GM21447 (cell line): ENCODE measurements around the gene SSC5D.

Experiments used
- ATAC-seq: cut with Tn5 transposase; IDR thresholded peaks from one replicate; pipeline ENCODE4 v1.9.1; 2021; ENCODE audit not compliant: unreplicated experiment

SSC5D gene

DNA sequence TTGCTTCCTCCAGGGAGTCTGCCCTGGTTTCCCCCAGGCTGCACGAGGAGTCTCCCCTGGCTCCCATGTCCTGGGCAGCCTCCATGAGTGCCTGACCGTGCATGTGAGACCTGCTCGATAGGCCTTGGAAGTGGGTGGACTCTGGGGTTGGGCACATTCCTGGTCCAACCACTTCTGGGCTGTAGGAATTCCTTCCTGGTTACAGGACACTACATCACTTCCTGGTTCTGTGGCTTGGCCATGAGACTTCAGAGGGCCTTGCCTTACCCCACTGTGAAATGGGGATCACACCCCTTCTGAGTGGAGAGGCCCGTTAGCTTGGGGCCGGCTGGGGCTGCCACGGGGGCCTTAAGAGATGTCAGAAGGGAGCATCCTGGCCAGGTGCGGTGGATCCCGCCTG lies 15.8 kb upstream of the SSC5D start:
- no peak for ATAC-seq

DNA sequence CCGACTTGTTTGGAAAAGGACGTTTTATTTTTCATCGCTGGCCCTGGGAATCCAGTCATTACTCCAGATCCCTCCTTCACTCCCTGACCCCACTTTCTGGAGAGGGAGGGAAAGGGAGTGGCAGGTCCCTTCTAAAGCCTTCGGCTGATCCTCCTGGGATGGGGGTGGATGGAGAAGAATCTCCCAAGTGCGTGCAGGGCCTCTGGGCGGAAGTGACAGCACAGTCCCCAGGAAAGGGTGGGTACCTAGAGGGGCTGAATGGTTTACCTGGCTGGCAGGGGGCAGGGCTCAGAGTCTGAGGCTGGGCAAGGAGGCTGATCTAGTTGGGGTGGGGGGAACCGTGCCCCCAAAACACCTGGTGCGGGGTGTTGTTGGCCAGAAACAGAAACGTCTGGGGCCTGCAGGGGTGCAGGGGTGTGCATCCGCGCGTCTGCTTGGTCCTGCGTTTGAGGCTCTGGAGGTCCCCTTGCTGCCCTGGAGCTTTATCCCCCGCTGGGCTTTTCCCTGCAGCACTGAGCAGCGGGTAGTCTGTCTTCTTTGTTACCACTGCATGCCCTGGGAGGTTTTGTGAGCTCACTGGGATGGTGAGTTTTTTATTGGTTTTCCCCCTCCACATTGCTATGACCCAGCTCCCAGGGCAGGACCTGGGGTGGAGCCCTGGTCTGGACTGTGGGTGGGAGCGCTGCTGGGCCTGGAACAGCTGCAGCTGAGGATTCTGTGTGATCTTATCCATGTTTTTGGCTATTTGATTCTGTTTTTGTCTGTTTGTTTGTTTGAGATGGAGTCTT lies 14.8 kb upstream of the SSC5D start:
- ATAC-seq, result no peak

- no peak for ATAC-seq
Measured at GRCh38 chr19:55474269-55475265, 13.7 kb upstream of the SSC5D start.

DNA sequence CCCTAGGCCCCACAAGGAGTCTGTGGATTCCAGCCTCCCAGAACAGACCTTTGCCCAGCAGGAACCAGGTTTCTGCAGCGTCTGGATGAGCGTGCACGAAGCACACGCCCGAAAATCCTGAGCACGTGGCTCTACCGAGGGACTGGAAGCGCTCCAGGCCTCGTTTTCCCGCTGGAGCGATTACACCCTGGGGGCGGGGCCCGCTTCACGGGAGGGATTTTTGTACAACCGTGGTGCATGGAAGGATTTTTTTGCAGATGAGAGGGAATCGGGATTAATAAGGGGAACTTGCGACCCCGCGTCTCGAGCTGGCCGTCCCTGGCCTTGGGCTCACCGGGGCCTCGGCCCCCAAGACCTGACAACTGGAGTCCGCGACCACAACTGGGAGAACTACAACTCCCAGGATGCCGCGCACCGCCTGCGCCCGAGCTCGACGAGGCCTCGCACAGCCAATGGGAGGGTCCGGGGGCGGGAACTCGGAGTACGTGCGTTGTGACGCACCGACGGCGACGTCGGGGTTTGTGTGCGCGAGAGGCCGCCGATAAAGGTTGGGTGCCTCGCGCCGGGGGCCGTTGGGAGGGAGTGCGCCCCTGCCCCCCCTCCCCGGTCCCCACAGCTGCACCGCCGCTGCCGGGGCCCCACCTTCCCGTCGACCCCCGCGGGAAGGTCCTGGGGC lies 12.0 kb upstream of the SSC5D start, which contains the start of gene ZNF628:
Gene ZNF628 (plus strand): TSS at position 518 of the 676 bp plus-strand sequence. CDS start 3,294 bp downstream, outside the sequence.
- ATAC-seq, result peak; percentile 77

DNA sequence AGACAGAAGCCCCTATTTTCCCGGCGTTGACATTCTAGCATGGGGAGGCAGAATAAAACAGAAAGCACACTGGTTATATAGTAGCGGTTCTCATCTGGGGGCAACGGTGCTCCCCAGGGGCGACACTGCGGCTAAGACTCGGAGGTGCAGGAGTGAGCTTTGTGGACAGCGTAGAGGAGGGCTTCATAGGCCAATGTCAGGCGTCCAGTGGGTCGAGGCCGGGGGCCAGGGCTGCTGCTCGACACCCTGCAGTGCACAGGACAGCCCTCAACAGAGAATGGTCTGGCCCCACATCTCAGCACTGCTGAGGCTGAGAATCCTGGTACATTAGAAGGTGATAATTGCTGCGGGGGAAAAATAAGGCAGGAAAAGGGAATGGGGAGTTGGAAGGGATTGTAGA lies 10.3 kb upstream of the SSC5D start:
- ATAC-seq, result no peak

DNA sequence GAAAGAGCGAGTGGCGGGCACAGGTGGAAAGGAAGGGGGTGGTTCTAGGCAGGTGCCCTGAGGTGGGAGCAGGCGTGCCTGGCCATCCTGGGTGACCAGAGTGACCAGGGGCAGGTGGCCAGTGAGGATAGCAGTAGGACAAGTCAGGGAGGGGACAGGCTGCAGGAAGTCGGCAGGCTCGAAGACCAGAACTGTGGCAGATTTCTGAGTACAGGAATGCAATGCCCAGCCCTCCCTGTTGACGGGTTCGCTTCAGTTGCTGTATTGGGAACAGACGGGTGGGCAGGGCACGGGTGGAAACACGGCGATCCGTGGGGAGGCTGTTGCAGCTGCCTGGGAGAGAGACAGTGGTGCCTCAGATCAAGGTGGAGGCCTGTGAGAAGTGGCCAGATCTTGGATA lies 9.9 kb upstream of the SSC5D start:
- no peak for ATAC-seq

DNA sequence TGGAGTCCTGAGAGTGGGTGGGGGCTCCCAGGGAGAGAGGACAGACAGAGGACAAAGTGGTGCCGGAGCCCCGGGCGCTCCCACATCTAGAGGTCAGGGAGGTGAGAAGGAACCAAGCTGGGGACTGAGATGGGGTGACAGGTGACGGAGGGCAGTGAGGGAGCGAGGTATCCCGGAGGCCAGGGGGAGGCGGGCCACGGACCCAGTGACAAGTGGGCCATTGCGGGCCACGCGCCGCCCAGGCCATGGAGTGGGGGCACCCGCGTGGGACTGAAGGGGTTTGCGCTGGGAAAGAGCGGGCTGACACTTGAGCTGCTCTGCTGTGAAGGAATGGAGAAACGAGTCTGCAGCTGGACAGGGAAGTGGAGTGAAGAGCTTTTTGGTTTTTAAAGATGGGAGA lies 9.2 kb upstream of the SSC5D start:
- no peak for ATAC-seq

DNA sequence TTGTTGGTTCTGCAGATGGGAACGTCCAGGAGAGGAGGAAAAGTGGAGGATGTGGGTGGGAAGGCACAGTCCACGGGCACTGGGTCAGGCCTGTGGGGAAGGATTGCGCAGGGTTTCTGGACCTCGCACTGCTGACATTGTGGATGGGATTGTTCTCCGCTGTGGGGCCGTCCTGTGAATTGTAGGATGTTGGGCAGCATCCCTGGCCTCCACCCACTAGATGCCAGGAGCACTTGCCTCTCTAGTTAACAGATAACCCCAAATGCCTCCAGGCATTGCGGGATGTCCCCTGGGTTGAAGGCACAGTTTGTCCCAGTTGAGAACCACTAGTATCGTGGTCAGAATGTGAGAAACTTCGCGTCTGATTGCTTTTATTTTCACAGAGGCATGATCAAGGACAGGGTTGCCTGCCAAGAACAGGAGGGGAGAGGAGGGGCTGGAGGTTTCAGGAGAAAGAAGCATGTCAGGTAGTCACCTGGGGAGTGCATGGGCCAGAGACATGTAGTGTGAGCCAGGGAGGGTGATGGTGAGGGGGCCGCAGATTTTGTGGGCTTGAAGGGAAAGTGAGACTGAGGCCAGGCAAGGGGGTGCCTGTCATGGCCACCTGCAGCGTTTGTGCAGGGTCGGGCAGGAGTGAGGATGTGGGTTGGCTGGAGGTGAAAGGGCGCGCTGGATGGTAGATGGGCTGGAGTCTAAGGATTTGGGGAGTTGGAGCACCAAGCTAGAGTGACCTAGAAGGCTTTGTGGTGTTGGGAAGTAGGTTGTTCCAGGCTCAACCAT lies 8.6 kb upstream of the SSC5D start:
- ATAC-seq, result no peak

GRCh38 chr19:55481148-55481793 lies 7.0 kb upstream of the SSC5D start:
- no peak for ATAC-seq

DNA sequence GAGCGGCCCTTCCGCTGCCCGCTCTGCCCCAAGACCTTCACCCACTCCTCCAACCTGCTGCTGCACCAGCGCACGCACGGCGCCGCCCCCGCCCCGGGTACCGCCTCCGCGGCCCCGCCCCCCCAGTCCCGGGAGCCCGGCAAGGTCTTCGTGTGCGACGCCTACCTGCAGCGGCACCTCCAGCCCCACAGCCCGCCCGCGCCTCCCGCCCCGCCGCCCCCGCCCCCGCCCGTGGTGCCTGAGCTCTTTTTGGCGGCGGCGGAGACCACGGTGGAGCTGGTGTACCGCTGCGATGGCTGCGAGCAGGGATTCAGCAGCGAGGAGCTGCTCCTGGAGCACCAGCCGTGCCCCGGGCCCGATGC lies 6.5 kb upstream of the SSC5D start:
- no peak for ATAC-seq

DNA sequence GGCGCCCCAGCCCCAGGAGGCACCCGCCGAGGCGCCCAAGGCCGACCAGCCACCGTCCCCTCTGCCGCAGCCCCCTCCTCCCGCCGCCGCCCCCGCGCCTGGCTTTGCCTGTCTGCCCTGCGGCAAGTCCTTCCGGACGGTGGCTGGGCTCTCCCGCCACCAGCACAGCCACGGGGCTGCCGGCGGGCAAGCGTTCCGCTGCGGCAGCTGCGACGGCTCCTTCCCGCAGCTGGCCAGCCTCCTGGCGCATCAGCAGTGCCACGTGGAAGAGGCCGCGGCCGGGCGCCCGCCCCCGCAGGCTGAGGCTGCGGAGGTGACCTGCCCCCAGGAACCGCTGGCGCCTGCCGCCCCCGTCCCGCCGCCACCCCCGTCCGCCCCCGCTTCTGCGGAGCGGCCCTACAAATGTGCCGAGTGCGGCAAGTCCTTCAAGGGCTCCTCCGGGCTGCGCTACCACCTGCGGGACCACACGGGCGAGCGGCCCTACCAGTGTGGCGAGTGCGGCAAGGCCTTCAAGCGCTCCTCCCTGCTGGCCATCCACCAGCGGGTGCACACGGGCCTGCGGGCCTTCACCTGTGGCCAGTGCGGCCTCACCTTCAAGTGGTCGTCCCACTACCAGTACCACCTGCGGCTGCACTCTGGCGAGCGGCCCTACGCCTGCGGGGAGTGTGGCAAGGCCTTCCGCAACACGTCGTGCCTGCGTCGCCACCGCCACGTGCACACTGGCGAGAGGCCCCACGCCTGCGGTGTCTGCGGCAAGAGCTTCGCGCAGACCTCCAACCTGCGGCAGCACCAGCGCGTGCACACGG lies 5.9 kb upstream of the SSC5D start:
- ATAC-seq, result no peak

GRCh38 chr19:55482967-55483705 lies 5.1 kb upstream of the SSC5D start:
- ATAC-seq, result no peak

DNA sequence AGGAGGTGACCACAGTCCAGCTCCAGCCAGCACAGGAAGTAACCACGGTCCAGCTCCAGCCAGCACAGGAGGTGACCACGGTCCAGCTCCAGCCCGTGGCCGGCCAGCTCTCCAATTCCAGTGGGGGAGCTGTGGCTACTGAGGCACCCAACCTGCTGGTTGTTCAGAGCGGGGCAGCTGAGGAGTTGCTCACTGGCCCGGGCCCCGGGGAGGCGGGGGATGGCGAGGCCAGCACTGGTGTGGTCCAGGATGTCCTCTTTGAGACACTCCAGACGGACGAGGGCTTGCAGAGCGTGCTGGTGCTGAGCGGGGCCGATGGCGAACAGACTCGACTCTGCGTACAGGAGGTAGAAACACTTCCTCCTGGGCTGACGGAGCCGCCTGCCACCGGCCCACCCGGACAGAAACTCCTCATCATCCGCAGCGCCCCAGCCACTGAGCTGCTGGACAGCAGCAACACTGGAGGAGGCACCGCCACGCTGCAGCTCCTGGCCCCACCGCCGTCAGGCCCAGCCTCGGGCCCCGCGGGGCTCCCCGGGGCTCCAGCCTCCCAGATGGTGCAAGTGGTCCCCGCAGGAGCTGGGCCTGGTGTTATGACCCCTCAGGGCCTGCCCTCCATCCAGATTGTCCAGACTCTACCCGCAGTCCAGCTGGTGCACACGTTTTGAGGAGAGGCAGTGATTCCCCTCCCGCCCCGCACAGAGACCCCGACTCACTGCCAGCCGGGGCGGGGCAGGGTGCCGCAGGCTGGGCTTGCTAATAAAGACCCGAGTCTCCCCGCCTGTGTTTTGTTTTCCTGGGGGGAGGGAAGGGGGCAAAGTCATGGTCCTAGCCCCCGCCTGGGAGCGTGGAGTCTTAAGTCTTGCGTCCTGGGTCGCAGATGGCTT lies 4.3 kb upstream of the SSC5D start:
- ATAC-seq, result no peak

DNA sequence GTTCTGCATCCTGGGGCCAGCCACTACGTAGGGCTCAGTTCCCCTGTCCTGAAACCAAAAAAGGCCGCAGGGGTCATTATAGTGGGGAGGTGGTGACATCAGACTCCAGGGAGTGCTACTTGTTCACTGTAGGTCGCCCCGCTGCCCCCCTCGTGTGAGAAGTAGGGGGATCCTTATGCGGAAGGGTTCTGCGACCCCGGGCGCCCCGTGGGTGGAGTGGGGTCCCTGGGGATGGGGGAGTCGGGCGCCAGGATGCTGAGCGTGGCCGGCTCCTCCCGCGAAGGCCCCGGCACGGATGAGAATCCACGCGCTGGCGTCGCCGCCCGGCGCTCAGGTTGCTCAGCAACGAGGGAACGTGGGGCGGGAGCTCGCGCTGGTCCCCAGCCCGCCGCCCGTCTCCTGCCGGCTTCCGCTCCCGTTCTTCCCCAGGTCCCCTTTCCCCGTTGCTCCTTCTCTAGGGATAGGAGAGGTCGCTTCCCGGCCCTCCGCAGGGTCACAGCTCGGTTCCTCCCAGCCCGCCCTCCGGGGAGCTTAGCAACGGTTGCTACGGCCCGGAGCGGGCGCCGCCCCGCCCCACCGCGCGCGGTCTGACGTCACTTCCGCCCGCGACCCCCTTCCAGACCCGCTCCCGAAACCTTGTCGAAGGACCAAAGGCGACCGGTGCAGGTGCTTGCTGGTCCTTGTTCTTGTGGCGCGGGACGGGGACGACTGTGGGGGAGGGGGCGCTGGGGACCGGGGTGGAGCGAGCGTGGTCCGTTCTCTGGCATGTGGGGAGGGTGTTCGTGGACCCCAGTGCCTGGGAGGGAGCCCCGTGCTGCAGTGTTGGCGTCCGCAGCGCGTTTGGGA lies 3.4 kb upstream of the SSC5D start, which contains the start of gene NAT14:
Gene NAT14 (plus strand): TSS at position 596 of the 846 bp plus-strand sequence. CDS start 521 bp downstream, outside the sequence.
- ATAC-seq, result no peak

DNA sequence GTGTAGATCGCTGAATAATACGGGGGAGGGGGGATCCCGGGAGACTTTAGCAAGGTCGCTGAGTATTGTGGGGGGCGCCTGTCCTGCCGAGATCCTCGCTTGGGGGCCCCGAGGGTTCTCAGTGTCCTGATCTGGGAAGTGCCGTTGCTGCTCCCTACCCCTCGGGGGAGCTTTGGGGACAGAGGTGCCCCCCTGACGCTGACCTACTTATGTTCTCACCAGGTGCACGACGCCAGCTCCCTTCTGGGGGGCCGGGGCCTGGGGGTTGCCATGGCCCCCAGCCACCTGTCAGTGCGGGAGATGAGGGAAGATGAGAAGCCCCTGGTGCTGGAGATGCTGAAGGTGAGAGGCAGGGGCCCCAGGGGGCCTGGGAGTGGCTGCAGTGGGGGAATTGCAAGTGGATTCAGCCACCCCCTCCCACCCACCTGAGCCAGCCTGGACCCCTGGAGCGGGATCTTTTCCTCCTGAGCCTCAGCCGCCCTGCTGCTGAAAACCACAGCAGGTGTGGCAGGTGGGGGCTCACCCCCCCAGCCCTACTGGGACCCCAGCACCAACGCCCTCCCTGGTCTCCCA lies 2.7 kb upstream of the SSC5D start:
- no peak for ATAC-seq
